Measurements from ENCODE around the gene MTRFR.
"Not testable (repeated sequence)": the region's sequence is repeated elsewhere in the genome, so short reads cannot be mapped to it uniquely, and the experiment has no call there.

Gene MTRFR

GRCh38 chr12:123232807-123233504 is at the start of gene MTRFR, which contains the start of gene MPHOSPH9:
MTRFR (plus strand) TSS chr12:123233436; CDS start chr12:123253675, 20,239 bp downstream.
MPHOSPH9 (minus strand) TSS chr12:123233141; CDS start chr12:123230364, 2,777 bp downstream.
- DNase-seq, result peak; percentile 99

DNA sequence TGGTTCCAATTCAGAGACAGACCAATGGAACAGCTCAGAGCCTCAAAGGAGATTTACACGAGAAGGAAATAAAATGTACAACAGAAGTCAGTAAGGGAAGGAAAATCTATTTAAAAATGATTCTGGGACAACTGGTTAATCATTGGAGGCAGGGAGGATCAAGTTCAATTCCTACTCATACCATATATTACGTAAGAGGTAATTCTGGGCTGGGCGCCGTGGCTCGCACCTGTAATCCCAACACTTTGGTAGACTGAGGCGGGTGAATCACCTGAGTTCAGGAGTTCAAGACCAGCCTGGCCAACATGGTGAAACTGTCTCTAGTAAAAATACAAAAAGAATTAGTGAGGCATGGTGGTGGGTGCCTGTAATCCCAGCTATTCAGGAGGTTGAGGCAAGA is 45.6 kb upstream of the MTRFR start:
- no peak for DNase-seq

- DNase-seq, result no peak
Observed at GRCh38 chr12:123199936-123200335, 33.3 kb upstream of the MTRFR start.

DNA sequence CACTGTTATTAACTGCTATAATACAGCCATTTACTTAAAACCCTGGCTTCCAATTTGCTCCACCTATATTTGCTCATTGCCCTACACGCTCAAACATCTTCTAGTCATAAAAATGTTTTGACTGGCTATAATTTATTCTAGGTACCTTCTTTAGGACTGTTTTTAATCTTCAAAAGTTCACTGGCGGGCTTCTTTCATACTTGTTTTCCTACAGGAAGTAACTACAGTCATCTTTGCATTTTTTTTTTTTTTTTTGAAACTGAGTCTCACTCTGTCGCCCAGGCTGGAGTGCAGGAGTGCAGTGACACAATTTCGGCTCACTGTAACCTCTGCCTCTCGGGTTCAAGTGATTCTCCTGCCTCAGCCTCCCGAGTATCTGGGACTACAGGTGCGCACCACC is 32.8 kb upstream of the MTRFR start:
- DNase-seq, result no peak

DNA sequence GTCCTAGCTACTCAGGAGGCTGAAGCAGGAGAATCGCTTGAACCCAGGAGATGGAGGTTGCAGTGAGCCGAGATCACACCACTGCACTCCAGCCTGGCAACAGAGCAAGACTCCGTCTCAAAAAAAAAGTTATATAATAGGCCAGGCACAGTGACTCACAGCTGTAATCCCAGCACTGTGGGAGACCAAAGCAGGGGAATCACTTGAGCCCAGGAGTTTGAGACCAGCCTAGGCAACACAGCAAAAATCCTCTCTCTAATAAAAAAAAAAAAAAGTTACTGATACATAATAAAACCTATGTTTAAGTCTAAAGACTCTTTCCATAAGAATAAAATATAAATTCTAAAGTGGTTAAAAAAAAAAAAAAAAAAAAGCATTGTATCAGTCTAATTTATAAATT is 26.4 kb upstream of the MTRFR start:
- DNase-seq, result not testable (repeated sequence)

GRCh38 chr12:123207815-123208214 is 25.4 kb upstream of the MTRFR start:
- DNase-seq, result not testable (repeated sequence)

DNA sequence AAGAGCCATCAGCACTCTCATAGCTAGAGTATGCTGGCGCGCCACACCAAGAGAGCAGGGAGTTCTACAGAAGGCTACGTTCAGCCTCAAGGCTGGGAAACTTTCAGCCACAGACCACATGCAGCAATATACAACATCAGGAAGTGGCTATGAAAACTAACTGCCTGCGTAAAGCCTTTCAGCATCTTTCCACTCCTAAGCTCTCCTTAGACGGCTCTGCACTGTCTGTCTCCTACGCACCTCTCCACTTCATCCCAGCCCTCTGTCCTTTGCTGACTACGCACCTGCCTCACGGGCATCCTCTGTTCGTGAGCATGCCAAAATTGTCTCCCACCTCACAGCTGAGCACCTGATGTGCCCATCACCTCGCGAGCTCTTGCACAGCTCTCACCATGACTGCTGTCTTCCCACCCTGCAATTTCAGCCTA is 10.0 kb upstream of the MTRFR start:
- no peak for DNase-seq

DNA sequence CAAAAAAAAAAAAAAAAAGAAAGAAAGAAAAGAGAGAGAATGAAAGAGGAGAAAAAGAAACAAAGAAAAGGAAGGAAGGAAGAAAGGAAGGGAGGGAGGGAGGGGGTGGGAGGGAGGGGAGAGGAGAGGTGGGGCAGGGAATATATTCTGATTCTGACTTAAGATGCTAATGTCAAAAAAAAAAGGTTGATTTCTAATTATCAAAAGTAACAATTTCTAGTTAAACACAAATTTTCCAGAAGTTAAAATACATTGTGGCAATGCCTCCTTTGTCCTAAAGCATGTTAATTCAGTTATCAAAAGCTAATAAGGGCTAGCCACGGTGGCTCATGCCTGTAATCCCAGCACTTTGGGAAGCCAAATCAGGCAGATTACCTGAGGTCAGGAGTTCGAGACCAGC is 7.8 kb upstream of the MTRFR start:
- no peak for DNase-seq

DNA sequence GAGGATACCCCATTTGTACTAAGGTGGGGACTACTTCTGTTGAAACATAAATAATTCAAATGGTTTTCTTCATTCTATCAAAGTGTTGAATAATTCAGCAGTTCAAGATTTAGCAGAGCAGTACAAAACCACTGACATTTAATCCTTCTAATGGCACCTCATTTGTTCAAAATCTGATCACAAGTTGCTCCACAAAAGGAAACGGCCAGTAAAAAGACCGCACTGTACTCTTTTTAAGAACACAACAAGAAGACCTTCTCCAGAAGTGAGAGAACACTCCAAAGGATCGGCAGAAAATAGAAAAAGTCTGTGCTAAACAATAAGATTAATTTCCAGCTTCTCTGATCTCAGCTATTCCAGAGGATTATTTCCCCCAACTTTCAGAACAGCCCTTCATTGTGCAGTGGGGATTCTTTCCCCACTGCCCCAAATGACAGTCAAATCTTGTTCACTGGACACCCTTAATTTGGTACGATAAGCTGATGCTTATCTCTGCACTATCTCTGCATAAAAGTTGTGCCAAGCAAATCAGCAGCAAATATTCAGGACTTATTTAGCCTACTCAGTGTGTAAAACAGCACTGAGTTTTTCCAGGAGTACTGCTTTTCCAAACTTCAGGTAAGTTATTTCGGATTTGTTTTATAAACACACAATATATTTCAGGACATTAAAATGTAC is 5.5 kb upstream of the MTRFR start:
- no peak for DNase-seq

GRCh38 chr12:123229051-123229450 is 4.2 kb upstream of the MTRFR start:
- no peak for DNase-seq

DNA sequence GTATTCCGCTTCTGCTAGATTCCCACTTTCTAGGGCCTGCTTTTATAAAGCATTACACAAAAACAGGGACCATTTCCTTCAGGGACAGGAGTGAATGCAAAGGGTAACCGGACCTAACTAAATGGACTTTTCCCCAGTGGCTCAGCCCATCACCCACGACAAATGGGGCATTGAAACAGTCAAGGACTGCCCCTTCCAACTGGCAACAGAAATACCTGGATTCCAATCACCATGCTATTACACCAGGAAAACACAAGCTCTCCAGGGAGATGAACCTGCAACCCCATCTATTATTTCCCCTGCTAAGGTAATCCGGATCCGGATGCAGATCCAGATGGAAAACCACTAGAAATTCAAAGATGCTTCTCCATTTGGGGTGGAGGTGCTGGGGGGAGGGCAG is 1.3 kb upstream of the MTRFR start:
- DNase-seq, result peak; percentile 5

DNA sequence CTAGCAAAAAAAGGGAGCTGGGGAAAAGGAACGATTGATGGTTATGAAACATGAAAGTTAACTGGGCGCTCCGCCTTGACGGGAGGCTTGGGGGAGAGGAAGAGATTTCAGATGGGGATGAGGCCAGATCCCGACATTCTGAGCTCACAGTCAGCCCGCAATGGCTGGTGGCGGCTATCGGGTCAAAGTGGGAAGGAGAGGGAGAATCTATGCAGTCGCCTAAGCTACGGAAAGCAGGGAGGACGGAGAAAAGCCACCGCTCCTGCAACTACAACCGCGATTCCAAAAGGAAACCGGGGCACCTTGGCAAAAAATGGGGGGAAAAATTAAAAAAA is 797 bp upstream of the MTRFR start:
- no peak for DNase-seq

- no peak for DNase-seq
Observed at GRCh38 chr12:123233505-123234308, 471 bp downstream of the MTRFR start.

- peak; percentile 78 for DNase-seq
Observed at GRCh38 chr12:123237646-123238329, 4.6 kb downstream of the MTRFR start.

DNA sequence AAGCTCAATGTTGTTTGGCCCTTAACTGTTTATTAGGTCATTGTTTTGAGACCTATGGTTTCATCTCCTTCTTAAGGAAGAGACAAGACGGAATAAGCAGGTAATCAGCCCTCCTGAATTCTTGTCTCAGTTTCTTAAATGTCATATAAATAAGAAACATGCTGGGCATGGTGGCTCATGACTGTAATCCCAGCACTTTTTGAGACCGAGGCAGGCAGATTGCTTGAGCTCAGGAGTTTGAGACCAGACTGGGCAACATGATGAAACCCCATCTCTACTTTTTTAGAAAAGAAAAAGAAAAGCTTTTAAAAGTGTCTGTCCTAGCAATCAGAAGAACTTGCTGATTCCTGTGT is 5.1 kb downstream of the MTRFR start:
- no peak for DNase-seq

DNA sequence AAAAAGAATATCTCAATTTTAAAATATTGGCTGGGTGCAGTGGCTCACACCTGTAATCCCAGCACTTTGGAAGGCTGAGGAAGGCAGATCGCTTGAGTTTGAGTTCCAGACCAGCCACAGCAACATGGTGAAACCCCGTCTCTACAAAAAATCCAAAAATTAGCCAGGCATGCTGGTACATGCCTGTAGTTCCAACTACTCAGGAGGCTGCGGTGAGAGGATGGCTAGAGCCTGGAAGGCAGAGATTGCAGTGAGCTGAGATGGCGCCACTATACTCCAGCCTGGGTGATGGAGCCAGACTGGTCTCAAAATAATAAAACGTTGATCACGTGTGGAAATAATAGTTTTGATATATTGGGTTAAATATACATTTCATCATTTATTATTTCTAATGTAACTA is 5.7 kb downstream of the MTRFR start:
- no peak for DNase-seq

GRCh38 chr12:123242116-123242904 is 9.1 kb downstream of the MTRFR start:
- DNase-seq, result peak; percentile 54

DNA sequence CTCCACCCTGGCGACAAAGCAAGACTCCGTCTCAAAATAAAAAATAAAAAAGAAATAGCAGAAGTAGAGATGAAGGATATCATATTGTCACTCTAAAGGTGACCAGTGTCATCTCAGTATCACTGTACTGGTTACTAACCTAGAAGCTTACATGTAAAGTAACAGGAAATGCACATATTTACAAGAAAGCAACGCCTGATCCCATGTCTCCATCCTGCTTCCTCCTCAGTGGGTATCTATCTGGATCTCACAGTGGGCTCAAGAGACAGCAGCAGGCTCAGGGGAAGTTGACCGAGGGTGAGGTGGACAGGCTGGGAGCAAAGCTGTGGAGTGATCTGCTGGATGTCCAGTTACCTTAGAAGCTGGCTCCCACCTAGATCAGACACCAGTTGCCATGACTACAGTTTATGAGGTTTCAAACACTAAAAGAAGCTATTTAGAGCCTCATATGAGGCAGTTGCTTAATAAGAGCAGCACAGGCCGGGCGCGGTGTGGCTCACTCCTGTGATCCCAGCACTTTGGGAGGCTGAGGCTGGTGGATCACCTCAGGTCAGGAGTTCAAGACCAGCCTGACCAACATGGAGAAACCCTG is 10.5 kb downstream of the MTRFR start:
- no peak for DNase-seq

DNA sequence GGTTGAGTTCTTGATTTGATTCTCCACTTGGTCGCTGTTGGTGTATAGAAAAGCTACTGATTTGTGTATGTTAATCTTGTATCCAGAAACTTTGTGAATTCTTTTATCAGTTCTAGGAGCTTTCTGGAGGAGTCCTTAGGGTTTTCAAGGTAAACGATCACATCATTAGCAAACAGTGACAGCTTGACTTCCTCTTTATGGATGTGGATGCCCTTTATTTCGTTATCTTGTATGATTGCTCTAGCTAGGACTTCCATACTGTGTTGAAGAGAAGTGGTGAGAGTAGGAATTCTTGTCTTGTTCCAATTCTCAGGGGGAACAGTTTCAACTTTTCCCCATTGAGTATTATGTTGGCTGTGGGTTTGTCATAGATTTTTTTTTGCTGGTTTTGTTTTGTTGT is 12.4 kb downstream of the MTRFR start:
- no peak for DNase-seq

GRCh38 chr12:123248129-123248528 is 14.9 kb downstream of the MTRFR start:
- DNase-seq, result not testable (repeated sequence)

DNA sequence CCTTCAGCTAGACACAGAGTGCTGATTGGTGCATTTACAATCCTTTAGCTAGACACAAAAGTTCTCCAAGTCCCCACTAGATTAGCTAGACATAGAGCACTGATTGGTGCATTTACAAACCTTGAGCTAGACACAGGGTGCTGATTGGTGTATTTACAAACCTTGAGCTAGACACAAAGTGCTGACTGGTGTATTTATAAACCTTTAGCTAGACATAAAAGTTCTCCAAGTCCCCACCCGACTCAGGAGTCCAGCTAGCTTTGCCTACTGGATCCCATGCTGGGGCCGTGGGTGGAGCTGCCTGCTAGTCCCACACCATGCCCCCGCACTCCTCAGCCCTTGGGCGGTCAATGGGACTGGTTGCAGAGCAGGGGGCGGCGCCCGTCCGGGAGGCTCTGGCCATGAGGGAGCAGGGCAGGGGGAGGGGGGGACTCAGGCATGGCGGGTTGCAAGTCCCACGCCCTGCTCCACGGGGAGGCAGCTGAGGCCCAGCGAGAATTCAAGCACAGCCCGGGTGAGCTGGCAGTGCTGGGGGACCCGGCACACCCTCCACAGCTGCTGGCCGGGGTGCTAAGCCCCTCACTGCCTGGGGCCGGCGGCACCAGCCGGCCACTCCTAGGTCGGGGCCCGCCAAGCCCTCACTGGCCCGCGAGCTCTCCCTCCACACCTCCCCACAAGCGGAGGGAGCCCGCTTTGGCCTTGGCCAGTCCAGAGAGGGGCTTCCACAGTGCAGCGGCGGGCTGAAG is 15.9 kb downstream of the MTRFR start:
- DNase-seq, result not testable (repeated sequence)
